SIG-M5 (cell line): ENCODE data around the gene SCAPER.

Experiments
- DNase-seq: peaks from one replicate; lab custom pipeline; 2025; lab: John Stamatoyannopoulos, UW

Gene SCAPER, protein sequence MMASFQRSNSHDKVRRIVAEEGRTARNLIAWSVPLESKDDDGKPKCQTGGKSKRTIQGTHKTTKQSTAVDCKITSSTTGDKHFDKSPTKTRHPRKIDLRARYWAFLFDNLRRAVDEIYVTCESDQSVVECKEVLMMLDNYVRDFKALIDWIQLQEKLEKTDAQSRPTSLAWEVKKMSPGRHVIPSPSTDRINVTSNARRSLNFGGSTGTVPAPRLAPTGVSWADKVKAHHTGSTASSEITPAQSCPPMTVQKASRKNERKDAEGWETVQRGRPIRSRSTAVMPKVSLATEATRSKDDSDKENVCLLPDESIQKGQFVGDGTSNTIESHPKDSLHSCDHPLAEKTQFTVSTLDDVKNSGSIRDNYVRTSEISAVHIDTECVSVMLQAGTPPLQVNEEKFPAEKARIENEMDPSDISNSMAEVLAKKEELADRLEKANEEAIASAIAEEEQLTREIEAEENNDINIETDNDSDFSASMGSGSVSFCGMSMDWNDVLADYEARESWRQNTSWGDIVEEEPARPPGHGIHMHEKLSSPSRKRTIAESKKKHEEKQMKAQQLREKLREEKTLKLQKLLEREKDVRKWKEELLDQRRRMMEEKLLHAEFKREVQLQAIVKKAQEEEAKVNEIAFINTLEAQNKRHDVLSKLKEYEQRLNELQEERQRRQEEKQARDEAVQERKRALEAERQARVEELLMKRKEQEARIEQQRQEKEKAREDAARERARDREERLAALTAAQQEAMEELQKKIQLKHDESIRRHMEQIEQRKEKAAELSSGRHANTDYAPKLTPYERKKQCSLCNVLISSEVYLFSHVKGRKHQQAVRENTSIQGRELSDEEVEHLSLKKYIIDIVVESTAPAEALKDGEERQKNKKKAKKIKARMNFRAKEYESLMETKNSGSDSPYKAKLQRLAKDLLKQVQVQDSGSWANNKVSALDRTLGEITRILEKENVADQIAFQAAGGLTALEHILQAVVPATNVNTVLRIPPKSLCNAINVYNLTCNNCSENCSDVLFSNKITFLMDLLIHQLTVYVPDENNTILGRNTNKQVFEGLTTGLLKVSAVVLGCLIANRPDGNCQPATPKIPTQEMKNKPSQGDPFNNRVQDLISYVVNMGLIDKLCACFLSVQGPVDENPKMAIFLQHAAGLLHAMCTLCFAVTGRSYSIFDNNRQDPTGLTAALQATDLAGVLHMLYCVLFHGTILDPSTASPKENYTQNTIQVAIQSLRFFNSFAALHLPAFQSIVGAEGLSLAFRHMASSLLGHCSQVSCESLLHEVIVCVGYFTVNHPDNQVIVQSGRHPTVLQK (N-terminal part only)

DNA sequence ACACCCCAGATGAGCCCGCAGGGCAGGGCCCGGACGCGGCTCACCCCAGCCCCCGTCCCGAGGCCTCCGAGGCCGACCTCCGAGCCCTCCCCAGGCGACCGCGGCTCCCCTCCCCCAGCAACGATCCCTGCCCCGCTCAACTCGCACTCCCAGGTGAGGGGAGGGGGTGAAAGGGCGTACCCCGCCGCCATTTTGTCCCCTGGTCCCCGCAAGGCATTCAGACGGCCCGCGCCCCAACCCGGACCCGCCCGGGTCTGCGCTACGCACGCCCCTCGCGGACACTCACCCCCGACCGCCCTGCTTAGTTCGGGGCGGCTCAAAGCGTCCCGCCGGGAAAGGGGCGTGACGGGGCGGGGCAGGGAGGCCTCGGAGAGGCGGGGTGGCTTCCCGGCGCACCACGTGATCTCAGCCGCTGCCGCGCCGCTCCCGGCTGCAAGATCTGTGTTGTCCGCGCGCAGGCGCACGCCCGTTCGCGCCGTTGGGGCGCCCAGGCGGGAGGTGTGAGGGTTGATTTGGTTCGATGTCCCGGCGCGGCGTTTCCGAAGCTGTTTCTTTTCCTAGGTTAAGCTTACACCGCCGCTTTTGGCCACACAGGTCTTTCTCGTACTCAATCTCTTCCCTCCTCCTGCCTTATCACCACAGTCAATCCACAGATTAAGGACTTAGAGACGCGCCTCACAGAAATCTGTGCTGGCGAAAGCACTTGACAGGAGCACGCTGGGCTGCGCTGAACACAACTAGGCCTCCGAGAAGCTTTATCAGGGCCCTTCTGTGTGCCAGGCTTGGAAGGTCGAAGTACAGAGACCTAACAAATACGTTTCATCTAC lies at the start of gene SCAPER:
Gene SCAPER (minus strand): TSS at position 328 of the 827 bp plus-strand sequence. CDS start 21,523 bp downstream, outside the sequence.
- DNase-seq, result peak; percentile 13

DNA sequence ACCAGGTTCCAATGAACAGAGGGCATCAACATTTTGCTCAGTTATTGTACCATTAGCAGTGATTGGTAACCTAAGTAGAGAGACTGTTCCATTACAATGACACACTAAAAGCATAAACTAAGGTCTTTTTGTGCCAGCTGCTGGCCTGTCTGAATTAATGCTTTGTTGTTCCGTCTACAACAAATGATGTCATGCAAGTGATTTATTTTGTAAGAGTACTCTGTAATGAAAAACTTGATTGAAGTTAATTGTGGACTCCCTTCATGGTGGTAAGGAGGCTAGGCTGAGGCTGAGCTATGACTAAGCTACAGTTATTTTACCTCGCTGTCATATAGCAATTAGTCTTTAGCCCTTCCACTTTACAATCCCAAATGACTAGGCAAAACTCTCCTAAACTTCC lies 49.6 kb upstream of the SCAPER start:
- DNase-seq, result no peak

DNA sequence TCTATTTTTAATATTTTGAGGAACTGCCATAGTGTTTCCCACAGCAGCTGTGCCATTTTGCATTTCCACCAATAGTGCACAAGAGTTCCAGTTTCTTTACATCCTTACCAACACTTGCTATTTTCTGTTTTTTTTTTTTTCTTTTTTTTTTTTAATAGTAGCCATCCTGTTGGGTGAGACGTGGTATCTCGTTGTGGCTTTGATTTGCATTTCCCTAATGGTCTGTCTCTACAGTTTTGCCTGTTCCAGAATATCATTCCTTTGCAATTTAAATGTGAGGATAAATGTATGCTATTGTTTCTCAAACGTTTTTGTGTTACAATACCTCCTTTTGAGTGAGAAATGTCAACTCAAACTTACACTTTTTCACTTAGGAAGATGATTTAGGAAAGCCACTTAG lies 48.8 kb upstream of the SCAPER start:
- no peak for DNase-seq

DNA sequence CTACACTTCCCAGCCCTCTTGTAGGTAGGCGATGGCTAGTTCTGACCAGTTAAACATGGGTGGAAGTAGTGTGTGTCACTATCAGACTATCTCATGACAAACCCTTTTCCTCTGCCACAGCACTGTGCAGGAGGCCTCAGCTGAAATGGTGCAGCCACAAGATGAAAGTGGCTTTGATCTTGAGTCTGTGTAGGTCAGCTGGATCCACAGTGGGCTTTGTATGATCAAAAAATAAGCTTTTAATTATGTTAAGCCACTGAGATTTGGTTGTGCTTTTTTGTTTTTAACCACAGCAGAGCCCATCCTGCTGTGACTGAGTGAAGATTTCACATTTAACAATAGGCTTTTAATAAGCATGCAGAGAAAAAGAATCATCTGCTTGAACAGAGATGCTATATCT lies 46.1 kb upstream of the SCAPER start:
- DNase-seq, result no peak

DNA sequence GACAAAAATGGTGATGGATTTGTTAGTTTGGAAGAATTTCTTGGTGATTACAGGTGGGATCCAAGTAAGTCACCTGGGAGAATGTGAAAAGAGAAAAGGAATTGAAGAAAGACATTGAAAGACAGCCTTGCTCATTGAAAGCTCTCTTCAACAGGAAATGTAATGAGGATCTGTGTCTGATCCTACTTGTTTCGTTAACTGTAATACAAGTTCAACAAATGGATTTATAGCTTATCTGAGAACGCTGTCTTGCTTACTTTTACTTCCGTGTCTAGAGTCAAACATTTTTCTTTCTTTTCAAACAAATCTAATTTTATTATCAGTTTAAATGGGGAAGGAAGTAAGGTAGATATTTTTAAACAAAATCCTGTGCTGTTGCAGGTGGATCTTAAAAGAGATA lies 42.3 kb upstream of the SCAPER start:
- no peak for DNase-seq

DNA sequence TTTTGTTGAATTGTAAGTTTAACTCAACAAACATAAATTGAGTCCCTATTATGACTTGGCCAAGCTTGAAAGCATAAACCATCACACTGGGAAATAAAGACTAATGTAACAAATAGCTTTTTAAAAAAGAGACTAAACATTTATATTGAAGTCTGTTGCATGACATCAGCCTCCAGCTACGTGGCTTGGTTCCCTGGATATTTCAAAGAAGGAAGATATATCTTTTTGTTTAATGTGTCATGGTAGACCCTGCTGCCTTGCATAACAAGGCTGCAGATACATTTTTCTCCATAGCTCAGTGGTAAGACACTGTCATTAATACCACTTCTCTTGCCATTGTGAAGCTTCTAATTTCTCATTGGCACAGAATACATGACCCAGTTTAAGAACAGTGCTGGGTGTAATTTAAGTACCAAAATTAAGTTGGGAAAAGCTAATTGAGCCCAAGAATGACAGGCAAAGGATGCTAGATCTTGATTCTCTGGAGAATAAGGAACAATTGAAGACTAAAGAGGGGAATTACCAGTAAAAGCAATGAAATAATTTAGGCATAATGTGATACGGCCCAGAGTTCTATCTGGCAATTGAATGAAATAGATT lies 40.5 kb upstream of the SCAPER start:
- DNase-seq, result no peak

DNA sequence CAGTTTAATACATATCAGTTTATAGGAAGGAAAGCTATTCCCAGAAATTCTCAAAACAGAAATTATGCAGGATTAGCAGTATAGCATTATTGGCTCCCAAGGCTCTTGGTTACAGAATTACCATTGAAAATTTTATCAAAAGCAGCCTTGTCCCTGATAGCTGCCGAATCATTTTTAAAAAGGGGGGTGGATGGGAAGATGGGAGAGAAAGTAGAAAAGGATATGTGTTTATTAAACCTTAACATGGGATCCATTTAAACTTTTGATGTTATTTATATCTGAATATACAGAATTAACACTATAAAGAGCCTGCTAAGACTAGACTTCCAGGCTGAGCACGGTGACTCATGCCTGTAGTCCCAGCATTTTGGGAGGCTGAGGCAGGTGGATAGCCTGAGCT lies 37.2 kb upstream of the SCAPER start:
- no peak for DNase-seq

DNA sequence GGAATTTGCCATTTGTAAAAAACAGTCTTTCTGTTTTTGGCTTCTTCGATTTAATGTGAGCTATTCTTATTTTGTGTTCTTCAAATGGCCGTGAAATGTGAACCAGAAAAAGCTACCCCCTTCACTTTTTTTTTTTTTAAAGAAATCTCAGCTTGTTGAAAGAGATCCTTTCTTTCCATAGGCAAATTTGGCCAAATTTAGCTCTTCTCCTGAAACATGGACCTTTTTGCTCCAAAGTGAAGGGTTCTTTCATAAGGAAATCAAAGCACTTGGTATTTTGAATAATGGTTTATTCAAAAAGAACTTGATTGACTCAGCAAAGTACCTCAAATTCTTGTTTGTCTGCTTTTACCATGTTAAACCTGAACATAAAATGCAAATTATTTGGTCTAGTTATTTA lies 36.5 kb upstream of the SCAPER start:
- DNase-seq, result no peak

DNA sequence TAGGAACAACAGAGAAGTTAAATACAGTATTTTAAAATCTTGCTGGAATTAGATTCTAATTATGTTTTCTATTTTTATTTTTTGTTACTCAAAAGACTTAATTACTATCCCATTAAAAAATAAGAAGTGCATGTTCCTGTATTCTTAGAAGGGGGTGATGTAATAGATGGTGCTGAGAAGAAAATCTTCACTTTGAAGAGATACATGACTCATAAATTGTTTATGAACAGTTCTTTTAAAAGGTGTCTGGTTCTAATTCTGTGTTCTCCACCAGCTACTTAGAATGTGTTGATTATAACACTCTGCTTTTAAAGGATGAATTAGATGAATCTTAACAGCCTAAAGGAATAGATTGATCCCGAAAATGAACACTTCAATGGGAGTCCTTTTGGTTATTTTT lies 34.6 kb upstream of the SCAPER start:
- no peak for DNase-seq

DNA sequence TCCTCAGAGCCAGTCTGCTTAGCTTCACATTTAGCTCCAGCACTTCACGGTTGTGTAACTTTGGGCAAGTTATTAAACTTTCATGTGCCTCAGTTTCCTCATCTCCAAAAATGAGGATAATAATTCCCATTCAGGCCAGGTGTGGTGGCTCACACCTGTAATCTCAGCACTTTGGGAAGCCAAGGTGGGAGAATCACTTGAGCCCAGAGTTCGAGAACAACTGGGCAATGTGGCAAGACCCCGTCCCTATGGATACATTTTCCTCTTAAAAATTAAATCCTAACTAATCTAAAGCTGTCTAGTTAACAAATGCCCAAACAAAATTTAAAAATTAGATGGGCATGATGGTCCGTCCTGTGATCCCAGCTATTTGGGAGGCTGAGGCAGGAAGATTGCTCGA lies 33.6 kb upstream of the SCAPER start:
- DNase-seq, result no peak

DNA sequence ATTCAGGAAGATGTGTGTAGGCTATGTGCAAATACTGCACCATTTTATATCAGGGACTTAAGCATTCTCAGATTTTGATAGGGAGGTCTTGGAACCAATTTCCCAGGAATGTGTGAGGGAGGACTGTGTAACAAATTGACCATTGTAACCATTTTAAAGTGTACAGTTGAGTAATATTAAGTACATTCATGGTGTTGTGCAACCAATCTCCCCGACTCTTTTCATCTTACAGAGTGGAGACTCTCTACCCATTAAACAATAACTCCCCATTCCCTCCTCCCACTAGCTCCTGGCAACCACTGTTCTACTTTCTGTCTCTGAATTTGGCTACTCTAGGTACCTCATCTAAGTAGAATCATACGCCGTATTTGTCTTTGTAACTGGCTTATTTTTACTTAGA lies 31.5 kb upstream of the SCAPER start:
- no peak for DNase-seq

DNA sequence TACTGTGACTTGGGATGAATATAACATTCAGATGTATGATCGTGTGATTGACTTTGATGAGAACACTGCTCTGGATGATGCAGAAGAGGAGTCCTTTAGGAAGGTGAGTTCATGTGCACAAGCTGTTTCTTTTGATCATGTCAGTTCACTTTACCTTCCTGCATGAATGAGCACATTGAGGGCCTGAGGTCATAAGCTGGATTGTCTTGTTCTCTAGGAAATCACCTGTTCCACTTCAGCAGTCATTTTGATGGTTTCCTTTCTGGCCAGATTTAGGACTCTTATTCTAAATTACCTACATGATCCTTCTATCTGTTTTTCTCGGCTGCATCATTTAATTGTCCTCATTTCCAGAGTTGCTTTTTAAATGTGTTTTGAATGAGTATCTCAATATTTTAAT lies 30.5 kb upstream of the SCAPER start:
- DNase-seq, result no peak

DNA sequence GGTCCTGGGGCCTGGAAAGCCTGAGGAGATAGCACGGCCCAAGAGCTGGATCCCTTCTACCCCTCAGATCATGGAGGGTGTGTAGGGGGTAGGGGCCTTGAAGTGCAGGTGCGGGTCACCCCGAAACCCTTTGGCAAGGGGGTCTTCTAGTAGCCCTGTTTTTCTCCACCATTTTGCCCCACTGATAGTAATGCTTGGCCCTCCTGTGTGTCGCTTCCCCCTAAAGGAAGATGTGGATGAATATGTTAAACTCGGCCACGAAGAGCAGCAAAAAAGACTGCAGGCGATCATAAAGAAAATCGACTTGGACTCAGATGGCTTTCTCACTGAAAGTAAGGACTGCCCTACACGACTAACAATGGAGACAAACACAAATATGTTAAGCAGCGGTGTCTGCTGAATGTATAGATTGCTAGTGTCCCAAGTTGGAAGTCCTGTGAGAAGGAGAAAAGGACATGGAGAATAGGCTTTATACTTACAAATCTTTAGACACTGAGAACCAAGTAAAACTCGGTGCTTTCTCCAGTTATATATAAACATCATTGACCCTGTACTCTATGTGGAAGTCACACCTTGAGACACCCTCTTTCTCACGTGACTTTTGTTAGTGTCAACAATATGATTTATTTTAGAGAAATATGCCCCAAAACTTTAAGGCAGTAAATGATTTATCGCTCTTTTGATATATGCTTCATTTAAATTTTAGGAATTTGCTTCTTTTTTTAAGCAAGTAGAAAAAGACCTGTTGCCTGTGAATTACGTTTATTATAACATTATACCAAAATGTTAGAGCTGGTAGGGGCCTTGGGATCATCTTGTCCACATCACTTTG lies 27.2 kb upstream of the SCAPER start:
- no peak for DNase-seq

DNA sequence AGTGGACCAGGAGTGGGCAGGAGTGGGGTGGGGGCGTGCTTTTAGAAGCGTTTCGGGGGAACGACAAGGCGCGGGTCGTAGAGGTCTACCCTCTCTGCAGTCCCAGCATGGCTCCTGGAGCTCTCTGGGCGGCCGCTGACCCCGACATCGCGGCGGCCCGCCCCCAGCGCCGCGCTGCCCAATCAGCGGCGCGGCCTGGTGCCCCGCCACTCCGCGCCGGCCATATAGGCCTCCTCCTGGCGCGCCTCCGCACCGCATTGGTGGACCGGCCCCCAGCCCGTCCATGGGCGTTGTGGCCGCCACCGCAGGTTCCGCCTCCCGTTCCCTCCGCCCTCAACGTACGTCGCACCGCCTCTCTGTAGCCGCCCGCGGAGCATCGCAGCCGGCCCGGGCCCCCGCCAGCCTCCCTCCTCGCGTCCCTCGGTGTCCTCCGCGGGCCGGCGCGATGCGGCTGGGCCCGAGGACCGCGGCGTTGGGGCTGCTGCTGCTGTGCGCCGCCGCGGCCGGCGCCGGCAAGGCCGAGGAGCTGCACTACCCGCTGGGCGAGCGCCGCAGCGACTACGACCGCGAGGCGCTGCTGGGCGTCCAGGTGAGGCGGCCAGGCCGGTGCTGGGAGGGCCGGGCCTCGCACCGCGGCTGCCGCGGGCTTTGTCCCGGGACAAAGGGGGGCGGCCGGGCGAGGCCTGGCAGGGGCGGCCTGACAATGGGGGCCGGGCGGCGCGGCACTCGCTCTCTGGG lies 26.4 kb upstream of the SCAPER start, which contains the start of gene RCN2:
Gene RCN2 (plus strand): TSS at position 353 of the 738 bp plus-strand sequence. CDS start 93 bp downstream, at position 446.
- DNase-seq, result peak; percentile 48

DNA sequence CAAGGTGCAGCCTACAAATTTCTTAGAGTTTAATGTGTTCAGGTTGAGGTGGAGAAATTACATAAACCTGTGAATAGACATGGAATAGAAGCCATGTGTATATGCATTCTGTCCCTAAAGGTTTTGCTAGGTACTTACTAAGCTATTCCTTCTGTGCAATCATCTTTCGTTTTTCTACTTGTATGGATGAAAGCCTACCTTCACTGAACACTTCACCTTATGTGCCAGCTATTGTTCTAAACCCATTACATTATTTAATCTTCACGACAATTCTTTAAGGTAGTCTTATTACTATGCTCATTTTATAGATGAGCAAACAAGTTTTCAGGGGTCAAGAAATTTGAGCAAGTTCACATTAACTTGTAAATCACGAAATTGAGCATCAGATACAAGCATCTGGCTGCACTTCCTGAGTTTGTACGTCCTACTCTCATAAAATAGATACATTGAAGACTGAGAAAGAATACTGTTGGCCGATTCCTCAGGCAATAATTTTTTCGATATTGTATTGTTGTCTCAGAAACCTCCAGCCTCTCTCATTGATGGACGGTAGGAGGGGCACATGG lies 25.8 kb upstream of the SCAPER start:
- DNase-seq, result no peak

DNA sequence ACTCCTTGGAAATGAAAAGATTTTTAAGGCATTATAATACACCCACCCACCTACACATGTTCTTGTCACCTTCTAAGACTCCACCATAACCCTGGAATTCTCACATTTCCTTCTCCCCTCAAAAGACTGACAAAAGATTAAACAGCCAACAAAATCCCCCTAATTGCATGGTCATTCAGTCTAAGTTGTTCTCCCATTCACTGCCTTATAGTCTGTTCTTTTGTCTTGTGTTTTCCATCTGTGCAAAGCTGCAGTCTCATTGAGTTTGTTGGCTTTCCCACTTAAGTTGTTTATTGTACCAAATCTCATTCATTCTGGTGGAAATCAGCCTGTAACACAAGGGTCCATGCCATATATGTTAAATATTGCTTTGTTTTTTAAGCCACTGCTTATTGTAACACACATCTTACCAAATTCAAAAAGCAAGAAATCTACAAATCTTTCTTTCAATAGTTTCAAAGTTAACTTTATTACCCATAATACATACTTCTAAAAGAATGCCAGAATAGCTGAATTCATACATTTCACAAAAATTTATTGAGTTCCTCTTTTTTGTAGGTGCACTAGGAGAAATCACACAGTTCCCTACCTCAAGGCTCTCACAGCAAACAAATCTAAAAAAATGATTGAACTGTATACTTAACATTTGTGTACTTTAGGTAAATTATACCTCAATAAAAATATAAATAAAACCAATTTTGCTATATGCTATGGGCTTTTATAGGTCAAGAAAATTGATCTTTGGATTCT lies 24.0 kb upstream of the SCAPER start:
- DNase-seq, result no peak

DNA sequence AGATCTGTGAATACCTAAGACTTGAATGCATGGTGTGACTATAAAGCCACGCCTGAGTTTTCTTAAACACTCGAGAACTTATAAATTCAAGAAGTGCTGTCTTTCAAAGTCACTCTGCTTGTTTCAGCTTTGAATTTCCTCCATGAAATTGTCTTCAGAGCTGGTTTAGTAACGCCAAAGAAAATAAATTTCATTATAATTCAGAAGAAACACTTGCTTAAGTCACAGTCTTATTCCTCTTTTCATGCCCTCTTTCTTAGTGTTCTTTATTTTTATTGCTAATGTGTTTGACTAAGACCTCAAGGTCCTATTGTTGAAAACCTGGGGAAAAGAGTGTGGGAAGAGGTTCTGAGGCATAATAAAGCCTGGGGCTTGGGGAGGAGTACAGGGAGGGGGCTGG lies 23.1 kb upstream of the SCAPER start:
- no peak for DNase-seq

DNA sequence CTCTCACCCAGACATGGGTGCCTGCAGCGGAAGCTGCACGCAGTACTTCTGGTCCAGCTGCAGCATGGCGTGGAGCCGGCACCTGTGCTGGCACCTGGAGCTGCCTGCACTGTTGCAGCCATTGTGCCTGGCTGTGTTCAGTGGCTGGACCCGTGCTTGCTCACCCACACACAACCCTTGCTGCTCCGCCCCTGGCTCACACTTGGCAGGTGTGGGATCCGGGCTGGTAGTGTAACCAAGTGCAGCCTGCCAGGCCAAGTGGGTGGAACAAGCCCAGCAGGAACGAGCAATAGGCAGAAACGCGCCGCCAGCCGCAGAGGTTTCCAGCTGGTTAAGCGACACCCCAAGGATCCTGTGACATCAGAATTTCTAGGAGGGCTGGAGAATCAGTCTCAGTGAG lies 11.2 kb upstream of the SCAPER start:
- DNase-seq, result no peak
